Esophagus muscularis mucosa (tissue), 4 donors: ENCODE measurements around the gene GOLIM4. TPM values are rescaled to one million over a fixed set of nuclear protein-coding genes. Genes with fewer than 3 reads are reported as not detected.

Source experiments
- DNase-seq: peaks from one replicate; pipeline ENCODE4 v3.0.0-alpha.2; 2017; ENCODE audit errors: extremely low spot score
- H3K27ac ChIP-seq, 4 donors: fragments of 200-600 bp; sonication (generic); replicated peaks in 1 of 4; 1 replicate in 3 of 4; 2 replicates in 1 of 4; pipeline ENCODE4 v1.5.1; 2016 to 2019; ENCODE audit warnings: mild to moderate bottlenecking in 1 of 4
- H3K27me3 ChIP-seq, 4 donors: fragments of 200-600 bp; sonication (generic); one replicate each; pipeline versions ENCODE4 v1.5.1 to v1.6.0; 2016 to 2019
- H3K36me3 ChIP-seq, 4 donors: fragments of 200-600 bp; sonication (generic); one replicate each; pipeline ENCODE4 v1.5.1; 2016 to 2019
- H3K4me1 ChIP-seq, 4 donors: fragments of 200-600 bp; sonication (generic); one replicate each; pipeline ENCODE4 v1.5.1; 2016 to 2019
- H3K4me3 ChIP-seq, 4 donors: fragments of 200-600 bp; sonication (generic); 1 replicate in 2 of 4; 2 replicates in 2 of 4; pipeline ENCODE4 v1.5.1; 2016 to 2019; ENCODE audit warnings: mild to moderate bottlenecking in 4 of 4, moderate library complexity in 1 of 4
- H3K9me3 ChIP-seq, 4 donors: fragments of 200-600 bp; sonication (generic); 1 replicate in 3 of 4; 2 replicates in 1 of 4; pipeline ENCODE4 v1.5.1; 2016 to 2019
- EP300 ChIP-seq: sonication (generic); formaldehyde crosslinking; IDR thresholded peaks from one replicate; pipeline ENCODE4 v1.6.1; 2017; ENCODE audit warnings: antibody characterized with exemption
- POLR2A ChIP-seq: fragments of 450-650 bp; IDR thresholded peaks from one replicate; pipeline ENCODE4 v1.6.1; 2017; ENCODE audit warnings: antibody characterized with exemption, moderate library complexity, mild to moderate bottlenecking, low read depth
- POLR2AphosphoS5 ChIP-seq, 2 donors: sonication (generic); formaldehyde crosslinking; IDR thresholded peaks; one replicate each; pipeline ENCODE4 v1.6.1; 2017; ENCODE audit warnings: antibody characterized with exemption in 2 of 2
- WGBS: methylation state at CpG from one replicate; pipeline ENCODE4 v1.1.5; 2018; 5-methylcytosine and 5-hydroxymethylcytosine counted together
- intact Hi-C: fragments of 100-400 bp; cut with DNase I; formaldehyde crosslinking; loops from one replicate; pipeline ENCODE4 v1.15.1; 2023
- total RNA-seq, 4 donors: library from RNA; depleted of rRNA; stranded (reverse); fragments of >200 nt; gene quantifications; one replicate each; pipeline versions ENCODE4 v1.1.0 to v1.2.1, GENCODE V29; 2016
- TF ChIP-seq, protein P1 (sequence below), 3 experiments: fragments of 200-600 bp in 2 of 3; fragments of 450-650 bp in 1 of 3; sonication (generic) in 2 of 3; IDR thresholded peaks; one replicate each; pipeline ENCODE4 v1.5.1; 2017 to 2019; ENCODE audit warnings: antibody characterized with exemption in 3 of 3, mild to moderate bottlenecking in 2 of 3, moderate library complexity in 1 of 3

GOLIM4 gene
- total RNA-seq, 4 donors from 2014 or later, result 41.7 to 46.5 (median 45.0) TPM

DNA sequence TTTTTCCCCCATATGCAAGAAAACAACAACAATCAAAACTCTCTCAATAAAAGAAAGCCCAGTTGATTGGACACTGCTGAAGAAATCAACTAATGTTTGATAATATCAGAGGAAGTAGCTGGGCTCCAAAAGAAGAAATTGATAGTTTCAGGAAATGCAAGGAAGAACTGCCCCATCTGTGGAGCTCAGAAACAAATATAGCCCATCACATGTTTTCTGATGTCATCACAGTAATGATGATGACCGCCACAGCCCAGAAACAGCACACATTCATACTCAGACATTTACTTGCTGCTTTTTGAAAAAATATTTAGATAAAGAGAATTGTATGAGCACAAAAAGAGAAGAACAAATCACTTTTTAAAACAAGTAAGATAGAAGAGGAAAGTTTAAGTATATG lies 67.6 kb downstream of the GOLIM4 start:
- DNase-seq, result no peak
- Histone ChIP-seq H3K9me3 (no peaks in the 10 kb centered on the region), H3K4me1 (peaks cover 13 to 53% (median 45%) of the 10 kb centered on the region in 4 donors), H3K27ac (no peak overlapping the region), H3K36me3 (peaks cover 7 to 88% (median 45%) of the 10 kb centered on the region in 4 donors), H3K4me3 (no peak overlapping the region), H3K27me3 (no peaks in the 10 kb centered on the region)
- 85% methylated on average over 1 of the region's 1 CpG for WGBS
- intact Hi-C loops, result loop anchor here (10.0 kb wide), 1 partner anchor 103 kb away; no protein-coding TSS in a partner anchor
- TF ChIP-seq POLR2A (no peak), POLR2AphosphoS5 (IDR thresholded peaks at IDR 0.05) (no peak), EP300 (no peak)
- TF ChIP-seq, protein P1, sequence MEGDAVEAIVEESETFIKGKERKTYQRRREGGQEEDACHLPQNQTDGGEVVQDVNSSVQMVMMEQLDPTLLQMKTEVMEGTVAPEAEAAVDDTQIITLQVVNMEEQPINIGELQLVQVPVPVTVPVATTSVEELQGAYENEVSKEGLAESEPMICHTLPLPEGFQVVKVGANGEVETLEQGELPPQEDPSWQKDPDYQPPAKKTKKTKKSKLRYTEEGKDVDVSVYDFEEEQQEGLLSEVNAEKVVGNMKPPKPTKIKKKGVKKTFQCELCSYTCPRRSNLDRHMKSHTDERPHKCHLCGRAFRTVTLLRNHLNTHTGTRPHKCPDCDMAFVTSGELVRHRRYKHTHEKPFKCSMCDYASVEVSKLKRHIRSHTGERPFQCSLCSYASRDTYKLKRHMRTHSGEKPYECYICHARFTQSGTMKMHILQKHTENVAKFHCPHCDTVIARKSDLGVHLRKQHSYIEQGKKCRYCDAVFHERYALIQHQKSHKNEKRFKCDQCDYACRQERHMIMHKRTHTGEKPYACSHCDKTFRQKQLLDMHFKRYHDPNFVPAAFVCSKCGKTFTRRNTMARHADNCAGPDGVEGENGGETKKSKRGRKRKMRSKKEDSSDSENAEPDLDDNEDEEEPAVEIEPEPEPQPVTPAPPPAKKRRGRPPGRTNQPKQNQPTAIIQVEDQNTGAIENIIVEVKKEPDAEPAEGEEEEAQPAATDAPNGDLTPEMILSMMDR (IDR thresholded peaks at IDR 0.05), result no peak

DNA sequence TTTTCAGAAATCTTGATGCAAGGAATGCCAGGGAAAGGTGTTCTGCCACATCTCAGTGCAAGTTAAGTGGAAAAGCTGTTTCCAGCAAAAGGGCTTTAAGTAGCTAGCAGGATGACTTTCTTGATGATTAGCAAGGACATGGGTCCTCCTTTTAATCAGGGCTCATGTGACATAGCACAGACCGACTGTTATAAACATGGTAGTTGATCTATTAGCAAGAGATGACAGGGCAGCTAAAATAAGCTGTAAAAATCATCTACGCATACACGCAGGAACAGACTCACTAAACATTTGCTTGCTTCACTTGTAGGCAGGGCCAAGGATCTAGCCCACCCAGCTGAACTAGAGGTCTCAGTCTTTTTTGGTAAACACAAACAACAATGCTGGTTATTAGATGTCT lies 69.0 kb downstream of the GOLIM4 start:
- Histone ChIP-seq H3K27me3 (no peaks in the 10 kb centered on the region), H3K36me3 (peaks cover 8 to 90% (median 48%) of the 10 kb centered on the region in 4 donors), H3K9me3 (no peaks in the 10 kb centered on the region), H3K4me1 (peaks cover 13 to 53% (median 45%) of the 10 kb centered on the region in 4 donors), H3K27ac (peak overlapping the region in 2 of 4 donors; percentile 7 to 16), H3K4me3 (no peak overlapping the region)
- WGBS, result 66% methylated on average over 3 of the region's 3 CpGs
- TF ChIP-seq, protein P1 (IDR thresholded peaks at IDR 0.05), result no peak
- TF ChIP-seq EP300 (no peak), POLR2A (no peak), POLR2AphosphoS5 (IDR thresholded peaks at IDR 0.05) (no peak)
- intact Hi-C loops, result loop anchor here (10.0 kb wide), 1 partner anchor 102 kb away; no protein-coding TSS in a partner anchor
- no peak for DNase-seq

DNA sequence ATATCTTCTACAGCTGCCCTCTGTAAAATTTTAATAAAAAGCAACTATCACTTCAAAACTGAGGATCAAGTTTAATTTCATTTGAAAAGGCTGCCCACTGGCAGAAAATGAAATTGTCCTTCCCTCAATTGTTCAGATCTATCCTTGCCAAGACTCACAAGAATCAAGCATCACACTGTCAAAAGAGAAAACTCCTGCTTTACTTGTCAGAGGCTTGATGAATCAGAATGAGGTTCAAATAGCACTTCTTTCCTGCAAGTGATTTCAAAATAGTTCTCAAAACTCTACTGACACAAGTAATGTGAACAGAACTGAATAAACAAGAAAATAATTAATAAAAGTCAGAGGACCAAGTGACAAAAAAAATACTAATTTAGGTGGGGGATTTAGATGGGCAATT lies 70.6 kb downstream of the GOLIM4 start:
- DNase-seq, result no peak
- TF ChIP-seq EP300 (no peak), POLR2AphosphoS5 (IDR thresholded peaks at IDR 0.05) (no peak), POLR2A (no peak)
- TF ChIP-seq, protein P1 (IDR thresholded peaks at IDR 0.05), result no peak
- Histone ChIP-seq H3K27ac (peak overlapping the region; percentile 27 to 73 (median 48)), H3K27me3 (no peaks in the 10 kb centered on the region), H3K36me3 (peaks cover 16 to 93% (median 54%) of the 10 kb centered on the region in 4 donors), H3K4me3 (no peak overlapping the region), H3K4me1 (peaks cover 13 to 53% (median 41%) of the 10 kb centered on the region in 4 donors), H3K9me3 (no peaks in the 10 kb centered on the region)
- intact Hi-C loops, result loop anchor here (10.0 kb wide), 1 partner anchor 100 kb away; no protein-coding TSS in a partner anchor

DNA sequence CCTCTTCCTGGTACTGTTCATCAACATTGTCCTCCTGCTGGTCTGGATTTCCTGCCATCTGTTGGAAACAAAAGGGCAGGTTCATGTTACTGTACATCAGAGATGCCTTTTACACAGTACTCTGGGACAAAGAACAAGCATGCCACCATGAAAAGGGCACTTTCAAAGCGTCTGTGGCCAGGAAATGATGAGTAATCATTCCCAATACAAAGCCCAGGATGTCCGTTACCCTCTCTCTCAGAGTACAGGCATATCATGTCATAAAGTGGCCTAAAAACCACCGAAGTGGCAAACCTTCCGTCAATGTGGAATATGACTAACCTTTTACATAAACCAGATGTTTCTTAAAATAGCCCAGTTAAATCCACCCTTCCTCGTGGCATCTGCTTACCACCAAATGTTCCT lies 71.2 kb downstream of the GOLIM4 start:
- Histone ChIP-seq H3K27ac (peak overlapping the region; percentile 27 to 73 (median 48)), H3K27me3 (no peaks in the 10 kb centered on the region), H3K4me3 (no peak overlapping the region), H3K9me3 (no peaks in the 10 kb centered on the region), H3K36me3 (peaks cover 16 to 93% (median 52%) of the 10 kb centered on the region in 4 donors), H3K4me1 (peaks cover 13 to 48% (median 41%) of the 10 kb centered on the region in 4 donors)
- no peak for TF ChIP-seq POLR2A
- TF ChIP-seq EP300, result peak; percentile 27
- TF ChIP-seq, protein P1 (IDR thresholded peaks at IDR 0.05), result no peak
- peak; percentile 29 to 68 for TF ChIP-seq POLR2AphosphoS5 (IDR thresholded peaks at IDR 0.05)
- DNase-seq, result no peak
- intact Hi-C loops, result loop anchor here (10.0 kb wide), 1 partner anchor 100 kb away; no protein-coding TSS in a partner anchor
- 22% methylated on average over 5 of the region's 5 CpGs for WGBS
